Kidney epithelial cell (primary cell): ENCODE measurements around the gene EVL. TPM values are rescaled to one million over a fixed set of nuclear protein-coding genes. Genes with fewer than 3 reads are reported as not detected.

Experiments
- DNase-seq: peaks from one replicate; pipeline ENCODE4 v3.0.0-alpha.2; 2010; ENCODE audit warnings: low read depth
- H3K27me3 ChIP-seq: 2 replicates; pipeline ENCODE4 v1.6.0; 2011; ENCODE audit warnings: low read length; ENCODE audit not compliant: control insufficient read depth, insufficient read depth
- H3K36me3 ChIP-seq: 2 replicates; pipeline ENCODE4 v1.5.1; 2011; ENCODE audit warnings: low read length; ENCODE audit not compliant: control insufficient read depth, insufficient read depth
- H3K4me3 ChIP-seq: 2 replicates; pipeline ENCODE4 v1.5.1; 2011; ENCODE audit warnings: low read depth, mild to moderate bottlenecking, control low read depth, low read length
- CTCF ChIP-seq: IDR thresholded peaks from 2 replicates; pipeline ENCODE4 v1.5.1; 2011; ENCODE audit warnings: mild to moderate bottlenecking, moderate library complexity, low read length, control low read depth, inconsistent platforms; ENCODE audit not compliant: insufficient read depth, poor library complexity, severe bottlenecking
- total RNA-seq: library from RNA; depleted of rRNA; stranded (reverse); fragments of >200 nt; gene quantifications from 2 replicates; pipeline ENCODE4 v1.2.3, GENCODE V29; 2015

The EVL gene
- total RNA-seq, 1 donor from 2014 or later, result 42.4 TPM

GRCh38 chr14:100114109-100114765, 49.0 kb downstream of the EVL start:
- DNase-seq, result no peak

GRCh38 chr14:100115236-100115635, 50.0 kb downstream of the EVL start:
- no peak for TF ChIP-seq CTCF
- Histone ChIP-seq H3K4me3 (no peak overlapping the region), H3K27me3 (no peaks in the 10 kb centered on the region), H3K36me3 (no peaks in the 10 kb centered on the region)
- DNase-seq, result no peak

More at GRCh38 chr14:100114109-100114765, 49.0 kb downstream of the EVL start:
- Histone ChIP-seq H3K27me3 (no peaks in the 10 kb centered on the region), H3K36me3 (no peaks in the 10 kb centered on the region), H3K4me3 (no peak overlapping the region)
- no peak for TF ChIP-seq CTCF

- H3K36me3 ChIP-seq, result no peaks in the 10 kb centered on the region
- no peak overlapping the region for H3K4me3 ChIP-seq
- no peaks in the 10 kb centered on the region for H3K27me3 ChIP-seq
- TF ChIP-seq CTCF, result no peak
- no peak for DNase-seq
These were observed 50.5 kb downstream of the EVL start for GRCh38 chr14:100115726-100116125.

GRCh38 chr14:100116134-100116533, 50.9 kb downstream of the EVL start:
- no peak overlapping the region for H3K4me3 ChIP-seq
- DNase-seq, result no peak
- TF ChIP-seq CTCF, result no peak
- no peaks in the 10 kb centered on the region for H3K36me3 ChIP-seq
- no peaks in the 10 kb centered on the region for H3K27me3 ChIP-seq

- DNase-seq, result no peak
- Histone ChIP-seq H3K27me3 (no peaks in the 10 kb centered on the region), H3K4me3 (no peak overlapping the region), H3K36me3 (no peaks in the 10 kb centered on the region)
- no peak for TF ChIP-seq CTCF
These were observed 51.8 kb downstream of the EVL start for GRCh38 chr14:100117026-100117425.
